HG02610 (cell line): ENCODE measurements around the gene ATP13A4.

Experiments used
- ATAC-seq: cut with Tn5 transposase; IDR thresholded peaks from one replicate; pipeline ENCODE4 v1.9.1; 2021; ENCODE audit warnings: mild to moderate bottlenecking, moderate library complexity; ENCODE audit not compliant: unreplicated experiment

The ATP13A4 gene

GRCh38 chr3:193400304-193400703, 154.4 kb downstream of the ATP13A4 start:
- no peak for ATAC-seq

DNA sequence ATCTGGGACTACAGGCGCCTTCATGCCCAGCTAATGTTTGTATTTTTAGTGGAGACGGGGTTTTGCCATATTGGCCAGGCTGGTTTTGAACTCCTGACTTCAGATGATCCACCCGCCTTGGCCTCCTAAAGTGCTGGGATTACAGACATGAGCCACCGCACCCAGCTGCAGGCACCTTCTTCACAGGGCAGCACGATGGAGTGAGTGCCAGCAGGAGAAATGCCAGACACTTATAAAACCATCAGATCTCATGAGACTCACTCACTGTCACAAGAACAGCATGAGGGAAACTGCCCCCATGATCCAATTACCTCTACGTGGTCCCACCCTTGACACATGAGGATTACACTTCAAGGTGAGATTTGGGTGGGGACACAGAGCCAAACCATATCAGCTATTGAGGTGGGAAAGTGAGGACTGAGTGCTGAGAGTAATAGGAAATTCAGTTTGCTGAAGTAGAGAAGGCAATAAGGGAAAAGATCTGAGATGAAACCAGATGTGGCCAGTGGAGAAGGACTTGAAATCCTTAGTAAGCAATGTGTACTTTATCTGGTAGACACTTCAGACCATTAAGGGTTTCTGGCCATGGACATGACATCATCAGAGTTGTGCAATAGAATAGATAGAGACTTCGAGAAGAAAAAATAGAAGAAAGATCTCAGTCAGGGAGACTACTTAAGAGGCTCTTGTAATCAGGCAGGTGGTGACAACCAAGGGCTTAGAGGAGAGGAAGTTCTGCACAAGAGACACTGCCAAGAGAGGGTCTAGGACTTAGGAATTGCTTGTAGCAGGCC, 158.0 kb downstream of the ATP13A4 start:
- no peak for ATAC-seq

DNA sequence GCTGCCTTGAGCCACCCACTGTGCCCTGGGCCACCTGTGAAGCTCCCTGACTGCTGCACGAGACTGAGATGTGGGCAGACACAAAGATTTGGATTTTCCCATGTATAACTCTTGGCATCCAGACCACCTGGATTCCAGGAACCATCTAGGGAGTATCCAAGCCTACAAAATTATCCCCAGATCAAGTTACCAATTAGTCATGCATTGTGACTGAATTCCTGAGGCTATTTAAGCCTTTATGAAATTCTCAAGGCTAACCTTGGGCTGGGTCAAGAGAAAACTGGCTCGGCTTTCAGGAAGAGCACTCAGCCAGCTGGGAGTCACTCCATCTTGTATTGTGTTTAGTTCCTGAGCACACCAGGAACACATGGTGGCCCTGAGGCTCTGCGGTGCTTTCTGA, 162.8 kb downstream of the ATP13A4 start:
- ATAC-seq = no peak

DNA sequence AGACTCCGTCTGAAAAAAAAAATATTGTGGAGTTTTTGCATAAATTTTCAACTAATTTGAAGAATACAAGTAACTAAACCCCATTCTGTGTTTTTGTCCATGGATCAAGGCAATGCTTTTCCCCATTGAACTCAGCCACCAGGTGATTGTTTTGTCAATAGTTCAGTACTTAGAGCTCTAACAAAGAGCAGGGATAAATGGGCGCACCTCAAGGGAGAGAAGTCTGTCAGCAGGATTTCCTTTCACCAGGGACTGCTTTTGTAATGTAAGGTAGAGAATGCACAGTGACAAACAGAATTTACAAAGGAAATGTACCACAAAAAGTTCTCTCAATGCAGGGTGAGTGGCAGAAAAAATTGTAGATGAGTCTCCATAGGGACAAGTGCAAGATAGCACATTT, 165.4 kb downstream of the ATP13A4 start:
- ATAC-seq = no peak

DNA sequence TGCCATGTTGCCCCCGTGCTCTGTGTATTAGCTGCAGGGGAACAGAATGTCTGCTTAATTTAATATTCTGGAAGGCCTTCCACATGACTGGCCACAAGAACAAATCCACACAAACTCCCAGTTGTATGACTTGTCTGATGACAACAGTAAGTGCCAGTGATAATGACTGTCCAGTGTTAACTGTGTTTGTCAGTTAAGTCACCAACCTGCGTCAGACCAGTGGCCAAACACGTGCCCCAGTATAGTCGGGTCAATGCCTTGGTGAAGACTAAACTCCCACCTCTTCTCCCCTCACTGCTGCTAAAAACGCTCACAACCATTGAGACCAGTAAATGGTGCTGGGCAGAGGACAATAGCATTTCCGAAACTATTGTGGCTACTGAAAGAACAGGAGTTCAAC, 166.3 kb downstream of the ATP13A4 start:
- ATAC-seq = no peak

DNA sequence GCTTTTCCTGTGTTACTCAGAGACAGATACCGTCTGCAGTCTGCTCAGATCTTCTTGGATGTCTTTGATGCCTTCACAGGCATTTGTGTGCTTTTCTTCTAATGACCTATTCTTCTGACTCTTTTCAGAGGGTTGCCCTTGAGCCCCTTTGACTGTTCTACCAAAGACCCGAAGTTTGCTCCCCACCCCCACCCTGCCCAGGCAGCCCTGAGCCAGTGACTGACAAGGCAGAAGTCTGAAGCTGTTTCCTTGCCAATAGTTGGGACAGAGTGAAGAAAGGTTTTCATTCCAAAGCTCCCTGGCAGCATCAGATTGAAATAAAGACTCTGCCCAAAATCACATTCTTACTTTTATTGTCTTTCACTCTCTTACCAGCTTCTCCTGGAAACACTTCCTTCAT, 167.1 kb downstream of the ATP13A4 start:
- no peak for ATAC-seq

GRCh38 chr3:193378706-193379105, 176.0 kb downstream of the ATP13A4 start, which contains the start of gene ATP13A5:
Gene ATP13A5, minus strand, starts transcription at chr3:193378753. Its CDS starts 28 bp downstream, at chr3:193378725.
- no peak for ATAC-seq

GRCh38 chr3:193377591-193377990, 177.1 kb downstream of the ATP13A4 start:
- no peak for ATAC-seq

DNA sequence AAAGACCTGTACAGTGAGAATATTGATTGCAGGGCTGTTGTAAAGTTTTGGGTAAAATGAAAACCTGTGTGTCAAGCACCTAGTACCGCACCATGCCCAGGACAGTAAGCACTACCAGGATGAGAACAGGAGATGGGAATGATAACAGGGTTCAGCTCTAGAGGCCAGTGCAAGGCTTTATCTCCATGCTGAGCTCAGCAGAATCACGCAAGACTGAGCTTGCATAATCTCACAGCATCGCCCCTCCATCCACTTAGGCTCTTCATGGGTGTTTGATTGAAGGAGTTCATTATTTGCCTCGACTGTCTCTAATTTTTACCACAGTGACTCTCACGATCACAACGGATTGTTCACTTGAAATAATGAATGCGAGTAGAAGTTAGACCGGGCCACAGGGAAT, 179.1 kb downstream of the ATP13A4 start:
- no peak for ATAC-seq

DNA sequence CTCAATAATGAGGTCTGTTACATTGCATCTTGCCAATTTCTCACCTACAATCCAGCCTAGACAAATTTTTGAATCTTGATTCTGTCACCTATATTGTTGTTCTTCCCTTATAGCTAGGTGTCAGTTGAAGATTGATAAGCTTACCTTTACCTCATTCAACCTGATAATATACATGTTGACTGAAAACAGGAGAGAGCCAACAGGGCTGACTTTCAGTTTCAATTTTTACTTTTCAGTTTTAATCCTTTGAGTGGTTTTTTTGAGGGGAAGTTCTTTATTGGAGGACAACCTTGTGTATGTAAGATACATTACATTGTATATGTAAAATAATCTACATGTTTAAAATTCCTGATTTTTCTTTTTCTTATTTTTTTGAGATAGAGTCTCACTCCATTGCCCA, 181.9 kb downstream of the ATP13A4 start:
- no peak for ATAC-seq

DNA sequence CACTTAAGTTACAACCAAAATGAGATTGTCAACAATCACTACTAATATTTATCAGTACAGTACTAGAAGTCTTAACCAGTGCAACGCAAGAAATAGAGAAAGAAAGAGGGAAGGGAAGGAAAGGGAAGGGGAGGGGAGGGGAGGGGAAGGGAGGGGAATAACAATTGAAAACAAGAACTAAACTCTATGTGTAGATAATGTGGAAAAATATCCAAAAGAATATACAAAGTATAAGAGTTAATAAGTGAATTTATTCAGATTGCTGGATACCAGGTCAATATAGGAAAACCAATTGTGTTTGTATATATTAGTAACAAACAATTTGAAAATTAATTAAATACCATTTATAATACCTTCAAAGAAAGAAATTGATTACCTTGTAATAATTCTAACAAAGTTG, 186.8 kb downstream of the ATP13A4 start:
- ATAC-seq = no peak

GRCh38 chr3:193357291-193357690, 197.4 kb downstream of the ATP13A4 start:
- no peak for ATAC-seq

DNA sequence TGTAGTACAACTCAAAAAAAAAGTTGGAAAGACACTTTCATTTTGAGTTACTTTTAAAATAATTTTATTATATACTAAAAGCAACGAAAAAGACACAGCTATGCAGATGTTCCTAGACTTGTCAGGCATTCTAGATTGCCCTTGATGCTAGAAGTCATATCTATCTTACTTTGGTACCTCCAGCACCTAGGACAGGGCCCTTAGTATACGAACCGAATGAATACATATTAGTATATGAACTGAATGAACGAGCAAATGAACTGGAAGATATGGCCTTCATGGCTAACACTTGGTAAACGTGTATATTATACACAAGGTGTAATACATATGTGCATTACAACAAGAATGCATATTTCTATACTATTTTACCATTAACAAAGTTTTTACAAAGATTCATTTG, 200.3 kb downstream of the ATP13A4 start:
- no peak for ATAC-seq
